Calu3 (cell line): ENCODE data around the gene WDR91. TPM values are rescaled to one million over a fixed set of nuclear protein-coding genes. Genes with fewer than 3 reads are reported as not detected.

ENCODE experiments used
- BruUV-seq: library from RNA; stranded (reverse); fragments of 400-500 nt; replicated peaks from 2 replicates; lab custom pipeline; 2021; lab: Mats Ljungman, UMichigan
- CTCF ChIA-PET: fragments of 300-600 bp; sonication (Branson Sonifier 250); formaldehyde crosslinking; loops from one replicate; lab custom pipeline; 2022; ENCODE audit warnings: antibody characterized with exemption; lab: Charles Lee
- DNase-seq: peaks from one replicate; pipeline ENCODE4 v3.0.0; 2022
- H3K27ac Mint-ChIP-seq: one replicate; pipeline ENCODE4 v1.8.0; 2022; ENCODE audit warnings: mixed read lengths; ENCODE audit not compliant: unreplicated experiment
- H3K27me3 Mint-ChIP-seq: one replicate; pipeline ENCODE4 v1.8.0; 2022; ENCODE audit warnings: mixed read lengths; ENCODE audit not compliant: unreplicated experiment
- H3K36me3 Mint-ChIP-seq: one replicate; pipeline ENCODE4 v1.8.0; 2022; ENCODE audit warnings: mild to moderate bottlenecking, moderate library complexity, mixed read lengths; ENCODE audit not compliant: insufficient read depth, unreplicated experiment
- H3K4me1 Mint-ChIP-seq: one replicate; pipeline ENCODE4 v1.8.0; 2022; ENCODE audit warnings: mild to moderate bottlenecking, low read depth, mixed read lengths; ENCODE audit not compliant: unreplicated experiment
- H3K4me3 Mint-ChIP-seq: one replicate; pipeline ENCODE4 v1.8.0; 2022; ENCODE audit warnings: mild to moderate bottlenecking, low read depth, moderate library complexity, mixed read lengths; ENCODE audit not compliant: unreplicated experiment
- H3K9me3 Mint-ChIP-seq: one replicate; pipeline ENCODE4 v1.8.0; 2022; ENCODE audit warnings: low read depth, mixed read lengths; ENCODE audit not compliant: unreplicated experiment
- intact Hi-C: fragments of 100-400 bp; cut with micrococcal nuclease; formaldehyde crosslinking; loops from one replicate; pipeline ENCODE4 v1.10.0; 2022; ENCODE audit not compliant: unreplicated experiment
- total RNA-seq: library from RNA; stranded (reverse); gene quantifications from 2 replicates; pipeline ENCODE4 v1.2.3, GENCODE V29; 2022
- TF ChIP-seq, protein P1 (sequence below): fragments of 200-600 bp; IDR thresholded peaks from one replicate; pipeline ENCODE4 v1.8.0; 2022; ENCODE audit warnings: antibody characterized with exemption; ENCODE audit not compliant: unreplicated experiment

The WDR91 gene
- total RNA-seq, 1 experiment from 2014 or later = 24.3 TPM

DNA sequence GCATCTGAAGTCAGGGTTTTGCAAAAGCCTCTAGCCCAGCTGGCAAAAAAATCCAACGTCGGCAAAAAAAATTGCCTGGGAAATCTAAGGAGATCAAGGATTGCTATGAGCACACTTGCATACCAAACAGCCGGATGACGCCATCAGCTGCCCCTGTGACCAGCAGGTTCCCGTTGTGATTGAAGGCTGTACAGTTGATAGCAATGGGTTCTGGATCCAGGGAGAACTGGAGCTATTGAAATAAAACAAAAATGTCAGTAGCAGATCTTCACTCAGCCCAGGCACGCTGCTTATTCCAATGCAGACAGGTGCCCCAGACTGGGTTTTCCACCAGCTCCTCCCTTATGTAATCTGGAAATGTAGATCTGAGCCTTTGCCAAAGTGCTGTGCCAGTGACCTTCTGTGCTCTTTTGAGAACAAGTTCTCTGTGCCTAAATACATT lies 22.1 kb downstream of the WDR91 start:
- TF ChIP-seq, protein P1, sequence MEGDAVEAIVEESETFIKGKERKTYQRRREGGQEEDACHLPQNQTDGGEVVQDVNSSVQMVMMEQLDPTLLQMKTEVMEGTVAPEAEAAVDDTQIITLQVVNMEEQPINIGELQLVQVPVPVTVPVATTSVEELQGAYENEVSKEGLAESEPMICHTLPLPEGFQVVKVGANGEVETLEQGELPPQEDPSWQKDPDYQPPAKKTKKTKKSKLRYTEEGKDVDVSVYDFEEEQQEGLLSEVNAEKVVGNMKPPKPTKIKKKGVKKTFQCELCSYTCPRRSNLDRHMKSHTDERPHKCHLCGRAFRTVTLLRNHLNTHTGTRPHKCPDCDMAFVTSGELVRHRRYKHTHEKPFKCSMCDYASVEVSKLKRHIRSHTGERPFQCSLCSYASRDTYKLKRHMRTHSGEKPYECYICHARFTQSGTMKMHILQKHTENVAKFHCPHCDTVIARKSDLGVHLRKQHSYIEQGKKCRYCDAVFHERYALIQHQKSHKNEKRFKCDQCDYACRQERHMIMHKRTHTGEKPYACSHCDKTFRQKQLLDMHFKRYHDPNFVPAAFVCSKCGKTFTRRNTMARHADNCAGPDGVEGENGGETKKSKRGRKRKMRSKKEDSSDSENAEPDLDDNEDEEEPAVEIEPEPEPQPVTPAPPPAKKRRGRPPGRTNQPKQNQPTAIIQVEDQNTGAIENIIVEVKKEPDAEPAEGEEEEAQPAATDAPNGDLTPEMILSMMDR = no peak
- CTCF ChIA-PET = no interaction called here
- Mint-ChIP-seq H3K4me1 (no peaks in the 10 kb centered on the region), H3K27ac (no peak overlapping the region), H3K27me3 (no peaks in the 10 kb centered on the region), H3K36me3 (peaks cover 40% of the 10 kb centered on the region), H3K9me3 (no peaks in the 10 kb centered on the region), H3K4me3 (no peak overlapping the region)
- intact Hi-C loops = no loop called here
- BruUV-seq = no TSS peak
- DNase-seq = no peak

DNA sequence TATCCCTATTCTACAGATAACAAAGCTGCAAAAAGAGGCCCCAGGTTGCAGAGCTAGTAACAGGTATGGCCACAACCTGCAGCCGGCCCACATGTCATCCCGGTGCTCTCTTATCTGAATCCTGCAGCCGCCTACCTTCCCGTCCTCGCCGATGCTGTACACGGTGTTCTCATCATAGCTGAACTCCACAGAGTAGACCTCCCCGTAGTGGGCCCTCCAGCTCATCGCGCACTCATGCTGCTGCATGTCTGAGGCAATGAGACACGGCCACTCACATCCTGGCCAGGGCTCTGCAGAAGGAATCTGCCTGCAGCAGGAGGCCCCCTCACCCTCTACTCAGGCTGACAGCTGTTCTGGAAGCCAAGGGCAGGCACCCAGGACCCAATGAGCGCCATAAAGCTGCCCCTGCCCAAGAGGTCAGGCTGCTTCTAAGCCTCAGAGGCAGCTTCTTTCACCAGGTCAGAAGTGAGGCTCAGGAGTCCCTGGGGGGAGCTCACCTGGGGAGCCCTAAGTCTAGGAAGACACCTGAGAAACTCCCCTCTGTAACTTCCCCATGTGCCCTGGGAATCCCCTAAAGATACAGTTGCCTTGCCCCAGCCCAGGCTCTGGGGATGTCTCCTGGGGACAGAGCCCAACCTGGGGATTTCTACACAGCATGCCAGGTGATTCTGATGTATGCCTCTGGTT lies 22.9 kb downstream of the WDR91 start:
- TF ChIP-seq, protein P1 = no peak
- CTCF ChIA-PET = no interaction called here
- H3K36me3 Mint-ChIP-seq = peaks cover 46% of the 10 kb centered on the region

DNA sequence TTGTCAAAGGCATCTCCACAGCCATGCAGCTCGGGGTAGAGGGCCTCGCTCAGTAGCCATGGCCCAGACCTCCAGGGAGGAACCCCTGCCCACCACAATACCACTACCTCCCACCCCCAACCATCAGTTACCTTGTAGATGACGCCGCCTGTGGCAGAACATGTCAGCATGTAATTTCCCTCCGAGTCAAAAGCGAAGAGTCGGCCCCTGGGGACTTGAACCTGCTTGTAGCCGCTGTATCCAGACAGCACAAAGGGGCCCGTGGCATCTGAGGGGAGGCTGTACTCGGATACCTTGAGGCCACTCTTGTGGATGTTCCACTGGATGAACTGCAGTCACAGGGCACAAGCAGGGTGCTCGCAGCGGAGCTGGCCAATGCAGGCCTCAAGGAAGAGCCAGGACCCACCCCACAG lies 24.5 kb downstream of the WDR91 start:
- CTCF ChIA-PET = no interaction called here
- DNase-seq = no peak
- intact Hi-C loops = no loop called here
- Mint-ChIP-seq H3K36me3 (peaks cover 49% of the 10 kb centered on the region), H3K27me3 (no peaks in the 10 kb centered on the region), H3K27ac (no peak overlapping the region), H3K4me1 (peaks cover 3% of the 10 kb centered on the region), H3K9me3 (no peaks in the 10 kb centered on the region), H3K4me3 (no peak overlapping the region)
- TF ChIP-seq, protein P1 = no peak
- BruUV-seq = no TSS peak

More for the DNA sequence above, 22.9 kb downstream of the WDR91 start:
- Mint-ChIP-seq H3K27ac (no peak overlapping the region), H3K27me3 (no peaks in the 10 kb centered on the region), H3K9me3 (no peaks in the 10 kb centered on the region), H3K4me1 (no peaks in the 10 kb centered on the region), H3K4me3 (no peak overlapping the region)
- DNase-seq = no peak
- BruUV-seq = no TSS peak
- intact Hi-C loops = no loop called here

DNA sequence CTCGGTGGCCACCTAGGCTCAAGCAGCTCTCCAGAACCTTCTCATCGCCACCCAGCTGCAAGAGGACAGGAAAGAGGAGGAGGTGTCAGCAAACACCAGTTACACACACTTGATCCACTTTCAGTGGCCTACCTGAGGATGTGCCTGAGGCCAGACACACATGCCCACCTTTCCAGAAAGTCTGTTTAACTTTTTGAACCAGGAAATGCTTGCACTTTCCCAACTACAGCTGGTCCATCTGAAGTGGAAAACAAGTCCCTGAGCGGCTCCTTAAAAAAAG lies 25.1 kb downstream of the WDR91 start:
- H3K36me3 Mint-ChIP-seq = peaks cover 56% of the 10 kb centered on the region
- TF ChIP-seq, protein P1 = no peak
- H3K4me3 Mint-ChIP-seq = no peak overlapping the region
- H3K27me3 Mint-ChIP-seq = no peaks in the 10 kb centered on the region
- no peaks in the 10 kb centered on the region for H3K9me3 Mint-ChIP-seq
- no peak for DNase-seq
- H3K4me1 Mint-ChIP-seq = peaks cover 9% of the 10 kb centered on the region
- no TSS peak for BruUV-seq
- intact Hi-C loops = no loop called here
- CTCF ChIA-PET = no interaction called here
- H3K27ac Mint-ChIP-seq = no peak overlapping the region
